Measurements from ENCODE around the gene TP73. TPM values are rescaled to one million over a fixed set of nuclear protein-coding genes. Genes with fewer than 3 reads are reported as not detected.

TP73 gene
- total RNA-seq, 1 donor from 2014 or later: 13.0 TPM

- TF ChIP-seq, protein P1, sequence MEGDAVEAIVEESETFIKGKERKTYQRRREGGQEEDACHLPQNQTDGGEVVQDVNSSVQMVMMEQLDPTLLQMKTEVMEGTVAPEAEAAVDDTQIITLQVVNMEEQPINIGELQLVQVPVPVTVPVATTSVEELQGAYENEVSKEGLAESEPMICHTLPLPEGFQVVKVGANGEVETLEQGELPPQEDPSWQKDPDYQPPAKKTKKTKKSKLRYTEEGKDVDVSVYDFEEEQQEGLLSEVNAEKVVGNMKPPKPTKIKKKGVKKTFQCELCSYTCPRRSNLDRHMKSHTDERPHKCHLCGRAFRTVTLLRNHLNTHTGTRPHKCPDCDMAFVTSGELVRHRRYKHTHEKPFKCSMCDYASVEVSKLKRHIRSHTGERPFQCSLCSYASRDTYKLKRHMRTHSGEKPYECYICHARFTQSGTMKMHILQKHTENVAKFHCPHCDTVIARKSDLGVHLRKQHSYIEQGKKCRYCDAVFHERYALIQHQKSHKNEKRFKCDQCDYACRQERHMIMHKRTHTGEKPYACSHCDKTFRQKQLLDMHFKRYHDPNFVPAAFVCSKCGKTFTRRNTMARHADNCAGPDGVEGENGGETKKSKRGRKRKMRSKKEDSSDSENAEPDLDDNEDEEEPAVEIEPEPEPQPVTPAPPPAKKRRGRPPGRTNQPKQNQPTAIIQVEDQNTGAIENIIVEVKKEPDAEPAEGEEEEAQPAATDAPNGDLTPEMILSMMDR (IDR thresholded peaks at IDR 0.05; ENCODE audit: partially characterized antibody, unreplicated experiment): peak; percentile 80
- peaks cover 27% of the 10 kb centered on the region for H3K9me3 Mint-ChIP-seq (ENCODE audit: unreplicated experiment)
- H3K27me3 Mint-ChIP-seq (ENCODE audit: unreplicated experiment): peaks cover 20% of the 10 kb centered on the region
- no peaks in the 10 kb centered on the region for H3K36me3 Mint-ChIP-seq (ENCODE audit: unreplicated experiment)
- H3K4me1 Mint-ChIP-seq (ENCODE audit: low read depth, unreplicated experiment): peaks cover 52% of the 10 kb centered on the region
- H3K27ac Mint-ChIP-seq (ENCODE audit: unreplicated experiment): no peak overlapping the region
- DNase-seq: peak; percentile 83
- peak overlapping the region; percentile 16 for H3K4me3 Mint-ChIP-seq (ENCODE audit: unreplicated experiment)
Observed at GRCh38 chr1:3695326-3696217, 43.3 kb downstream of the TP73 start.

GRCh38 chr1:3696689-3697088 lies 44.4 kb downstream of the TP73 start:
- peaks cover 20% of the 10 kb centered on the region for H3K27me3 Mint-ChIP-seq (ENCODE audit: unreplicated experiment)
- TF ChIP-seq, protein P1 (IDR thresholded peaks at IDR 0.05; ENCODE audit: partially characterized antibody, unreplicated experiment): no peak
- no peaks in the 10 kb centered on the region for H3K36me3 Mint-ChIP-seq (ENCODE audit: unreplicated experiment)
- no peak overlapping the region for H3K4me3 Mint-ChIP-seq (ENCODE audit: unreplicated experiment)
- peaks cover 43% of the 10 kb centered on the region for H3K4me1 Mint-ChIP-seq (ENCODE audit: low read depth, unreplicated experiment)
- no peak for DNase-seq
- H3K27ac Mint-ChIP-seq (ENCODE audit: unreplicated experiment): peak overlapping the region; percentile 52
- H3K9me3 Mint-ChIP-seq (ENCODE audit: unreplicated experiment): peaks cover 22% of the 10 kb centered on the region

GRCh38 chr1:3697104-3697503 lies 44.8 kb downstream of the TP73 start:
- no peaks in the 10 kb centered on the region for H3K36me3 Mint-ChIP-seq (ENCODE audit: unreplicated experiment)
- H3K9me3 Mint-ChIP-seq (ENCODE audit: unreplicated experiment): peaks cover 17% of the 10 kb centered on the region
- TF ChIP-seq, protein P1 (IDR thresholded peaks at IDR 0.05; ENCODE audit: partially characterized antibody, unreplicated experiment): no peak
- H3K4me3 Mint-ChIP-seq (ENCODE audit: unreplicated experiment): no peak overlapping the region
- DNase-seq: no peak
- H3K27ac Mint-ChIP-seq (ENCODE audit: unreplicated experiment): no peak overlapping the region
- peaks cover 20% of the 10 kb centered on the region for H3K27me3 Mint-ChIP-seq (ENCODE audit: unreplicated experiment)
- H3K4me1 Mint-ChIP-seq (ENCODE audit: low read depth, unreplicated experiment): peaks cover 39% of the 10 kb centered on the region

DNA sequence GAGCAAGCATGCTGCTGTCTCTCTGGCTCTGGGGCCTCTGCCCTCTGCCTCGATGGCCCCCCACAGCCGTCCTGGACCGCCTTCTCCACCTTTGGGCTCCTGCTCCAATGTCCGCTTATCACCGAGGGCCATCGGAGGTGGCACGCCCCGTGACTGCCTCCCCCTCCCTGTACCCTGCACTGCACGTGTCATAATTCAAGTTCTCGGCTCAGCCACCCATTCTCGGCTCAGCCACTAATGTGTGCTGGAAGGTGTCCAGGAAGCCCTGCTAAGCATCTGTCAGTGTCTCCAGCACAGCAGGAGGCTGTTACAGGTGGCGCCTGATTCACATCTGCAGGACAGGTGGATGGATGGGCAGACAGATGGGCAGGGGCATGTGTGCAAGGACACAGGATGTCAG lies 45.5 kb downstream of the TP73 start:
- H3K9me3 Mint-ChIP-seq (ENCODE audit: unreplicated experiment): peaks cover 14% of the 10 kb centered on the region
- H3K27me3 Mint-ChIP-seq (ENCODE audit: unreplicated experiment): peaks cover 16% of the 10 kb centered on the region
- peak overlapping the region; percentile 49 for H3K4me3 Mint-ChIP-seq (ENCODE audit: unreplicated experiment)
- peak overlapping the region; percentile 82 for H3K27ac Mint-ChIP-seq (ENCODE audit: unreplicated experiment)
- DNase-seq: no peak
- no peaks in the 10 kb centered on the region for H3K36me3 Mint-ChIP-seq (ENCODE audit: unreplicated experiment)
- TF ChIP-seq, protein P1 (IDR thresholded peaks at IDR 0.05; ENCODE audit: partially characterized antibody, unreplicated experiment): no peak
- H3K4me1 Mint-ChIP-seq (ENCODE audit: low read depth, unreplicated experiment): peaks cover 34% of the 10 kb centered on the region

Measured in glutamatergic neuron (in vitro differentiated cells).